Left lung (tissue), 10 donors: ENCODE measurements around the gene TNFSF15. TPM values are rescaled to one million over a fixed set of nuclear protein-coding genes. Genes with fewer than 3 reads are reported as not detected.

Experiments used
- ATAC-seq: fragments of 200-7000 bp; cut with Tn5 transposase; one replicate; pipeline ENCODE4 v1.9.1; 2020; ENCODE audit warnings: moderate library complexity
- DNase-seq, 4 donors: peaks; one replicate each; pipeline ENCODE4 v3.0.0-alpha.2; 2013 to 2020
- H3K27ac ChIP-seq, 2 donors: fragments of 200-600 bp; sonication (generic) in 1 of 2; one replicate each; pipeline versions ENCODE4 v1.5.0 to v1.8.0; 2020 to 2021
- H3K27me3 ChIP-seq, 2 donors: fragments of 200-600 bp; sonication (generic) in 1 of 2; one replicate each; pipeline versions ENCODE4 v1.5.0 to v1.8.0; 2020 to 2021
- H3K36me3 ChIP-seq, 2 donors: fragments of 200-600 bp; sonication (generic) in 1 of 2; one replicate each; pipeline versions ENCODE4 v1.5.0 to v1.8.0; 2020 to 2021
- H3K4me1 ChIP-seq, 2 donors: fragments of 200-600 bp; one replicate each; pipeline ENCODE4 v1.8.0; 2021
- H3K4me3 ChIP-seq, 2 donors: fragments of 200-600 bp; sonication (generic) in 1 of 2; one replicate each; pipeline versions ENCODE4 v1.5.0 to v1.8.0; 2020 to 2021; ENCODE audit warnings: mild to moderate bottlenecking in 1 of 2
- H3K9me3 ChIP-seq, 2 donors: fragments of 200-600 bp; sonication (generic) in 1 of 2; one replicate each; pipeline versions ENCODE4 v1.5.0 to v1.8.0; 2020 to 2021
- CTCF ChIP-seq, 2 donors: fragments of 200-600 bp; sonication (generic) in 1 of 2; IDR thresholded peaks; one replicate each; pipeline versions ENCODE4 v1.5.0 to v1.8.0; 2021; ENCODE audit warnings: antibody characterized with exemption in 2 of 2
- intact Hi-C, 2 donors: fragments of 100-400 bp; cut with DNase I; formaldehyde crosslinking; loops; one replicate each; pipeline versions ENCODE4 v1.11.2 to v1.14.2; 2022
- polyA plus RNA-seq, 6 donors: library from polyadenylated mRNA; unstranded; fragments of 120-200 nt; gene quantifications; one replicate each; pipeline ENCODE4 v1.2.1, GENCODE V29; 2013; ENCODE audit not compliant: insufficient read length in 6 of 6
- total RNA-seq, 2 donors: library from RNA; stranded (reverse); fragmentation: NEBNext Ultra II Directional; extraction: Animal tissue kit (Norgen Biotek cat#: 25700); gene quantifications; one replicate each; pipeline ENCODE4 v1.2.1, GENCODE V29; 2021
- donor health status: DM: no; HTN: yes; CAD: no.
- donor health status: DM: no; HTN: no; CAD: no.

Gene TNFSF15
- total and polyA plus RNA-seq, 8 donors = 9.0 to 22.8 (median 12.8) TPM

- Histone ChIP-seq H3K27me3 (no peaks in the 10 kb centered on the region), H3K27ac (peak overlapping the region; percentile 49 to 77), H3K4me1 (peaks cover 16 to 31% of the 10 kb centered on the region in 2 donors), H3K36me3 (no peaks in the 10 kb centered on the region), H3K4me3 (no peak overlapping the region), H3K9me3 (no peaks in the 10 kb centered on the region)
- DNase-seq (no peak), ATAC-seq (peak; percentile 1)
- intact Hi-C loops = no loop called here
- TF ChIP-seq CTCF (IDR thresholded peaks at IDR 0.05) = no peak
Measured at GRCh38 chr9:114806526-114806900, 674 bp upstream of the TNFSF15 start.

GRCh38 chr9:114804505-114804904 is 1.3 kb downstream of the TNFSF15 start:
- TF ChIP-seq CTCF (IDR thresholded peaks at IDR 0.05) = no peak
- H3K27me3 ChIP-seq = no peaks in the 10 kb centered on the region
- H3K4me1 ChIP-seq = peaks cover 16 to 31% of the 10 kb centered on the region in 2 donors
- H3K9me3 ChIP-seq = no peaks in the 10 kb centered on the region
- intact Hi-C loops = no loop called here
- H3K27ac ChIP-seq = peak overlapping the region in 1 of 2 donors; percentile 19
- DNase-seq (peak in 3 of 4 donors; percentile 39 to 73 (median 53)), ATAC-seq (peak; percentile 2)
- peak overlapping the region; percentile 5 to 24 for H3K4me3 ChIP-seq
- H3K36me3 ChIP-seq = no peaks in the 10 kb centered on the region

GRCh38 chr9:114803479-114804265 is 2.2 kb downstream of the TNFSF15 start:
- H3K4me1 ChIP-seq = peaks cover 16 to 31% of the 10 kb centered on the region in 2 donors
- H3K27ac ChIP-seq = no peak overlapping the region
- H3K4me3 ChIP-seq = peak overlapping the region in 1 of 2 donors; percentile 24
- ATAC-seq = no peak
- H3K36me3 ChIP-seq = no peaks in the 10 kb centered on the region
- H3K27me3 ChIP-seq = no peaks in the 10 kb centered on the region
- TF ChIP-seq CTCF (IDR thresholded peaks at IDR 0.05) = no peak
- DNase-seq = peak in 2 of 4 donors; percentile 64 to 75
- intact Hi-C loops = no loop called here
- H3K9me3 ChIP-seq = no peaks in the 10 kb centered on the region

GRCh38 chr9:114799925-114800324 is 5.9 kb downstream of the TNFSF15 start:
- no peak overlapping the region for H3K27ac ChIP-seq
- no peaks in the 10 kb centered on the region for H3K27me3 ChIP-seq

More at GRCh38 chr9:114799925-114800324, 5.9 kb downstream of the TNFSF15 start:
- H3K4me3 ChIP-seq = no peak overlapping the region
- DNase-seq (no peak), ATAC-seq (no peak)
- no peaks in the 10 kb centered on the region for H3K36me3 ChIP-seq
- TF ChIP-seq CTCF (IDR thresholded peaks at IDR 0.05) = no peak
- H3K9me3 ChIP-seq = no peaks in the 10 kb centered on the region
- intact Hi-C loops = no loop called here
- peaks cover 6 to 14% of the 10 kb centered on the region in 2 donors for H3K4me1 ChIP-seq
